Adipose tissue (tissue), 3 donors: ENCODE data around the gene DIAPH3. TPM values are rescaled to one million over a fixed set of nuclear protein-coding genes. Genes with fewer than 3 reads are reported as not detected.
"Not testable (repeated sequence)": the region's sequence is repeated elsewhere in the genome, so short reads cannot be mapped to it uniquely, and the experiment has no call there.

Experiments used
- H3K27ac ChIP-seq: one replicate; pipeline ENCODE4 v1.5.1; 2013; ENCODE audit warnings: low read depth, low read length
- WGBS, 3 donors: extraction: QIAGEN DNeasy Blood & Tissue Kit; methylation state at CpG; one replicate each; pipeline ENCODE4 v1.1.7; 2013; 5-methylcytosine and 5-hydroxymethylcytosine counted together
- polyA plus RNA-seq, 3 donors: library from polyadenylated mRNA; stranded (reverse); fragments of 200-250 nt; gene quantifications; one replicate each; pipeline ENCODE4 v1.2.3, GENCODE V29; 2013
- donor health status: healthy with polysubstance abuse.
- donor health status: Bipolar disorder and iron deficiency.
- donor health status: healthy.

DIAPH3 gene
- polyA plus RNA-seq, 3 donors: 0.06 to 0.45 (median 0.24) TPM

DNA sequence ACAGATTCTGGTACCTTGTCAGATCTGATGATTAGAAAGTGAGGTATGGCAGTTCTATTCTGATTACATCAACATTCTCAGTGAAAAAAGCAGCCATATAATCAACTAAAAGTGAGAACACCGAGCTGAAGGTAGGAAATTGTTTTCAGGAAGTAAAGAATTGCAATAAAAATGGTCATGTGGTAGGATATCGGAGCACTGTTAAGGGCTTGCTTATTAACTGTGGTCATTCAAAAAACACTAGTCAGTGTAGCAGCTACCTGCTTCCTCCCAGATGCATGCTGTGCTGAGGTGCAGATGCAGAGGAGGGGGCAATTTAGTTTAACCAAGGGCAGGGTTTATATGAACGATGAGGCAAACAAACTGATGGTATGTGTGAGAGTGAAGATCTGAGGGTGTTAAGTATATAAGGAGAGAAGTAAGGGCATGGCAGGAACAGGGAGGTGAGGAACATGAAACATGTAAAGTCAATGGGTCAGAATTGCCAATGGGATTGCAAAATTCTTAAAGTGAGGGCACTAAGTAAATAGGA, 111.9 kb downstream of the DIAPH3 start:
- WGBS, 3 donors: 52 to 74% (median 54%) methylated on average over 3 of the region's 3 CpGs
- H3K27ac ChIP-seq: no peak overlapping the region

DNA sequence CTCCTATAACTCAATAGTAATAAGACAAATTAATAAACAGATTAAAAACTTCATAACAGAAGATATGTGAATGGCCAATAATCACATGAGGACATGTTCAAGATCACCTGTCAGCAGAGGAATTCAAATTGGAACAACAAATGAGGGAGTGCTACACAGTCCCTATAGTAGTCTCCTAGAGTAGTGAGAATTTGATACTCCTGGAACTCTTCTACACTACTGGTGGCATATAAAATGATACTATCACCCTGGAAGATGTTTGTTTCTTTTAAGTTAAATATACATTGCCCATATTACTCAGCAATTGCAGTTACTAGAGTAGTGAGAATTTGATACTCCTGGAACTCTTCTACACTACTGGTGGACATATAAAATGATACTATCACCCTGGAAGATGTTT, 115.4 kb downstream of the DIAPH3 start:
- H3K27ac ChIP-seq: not testable (repeated sequence)

DNA sequence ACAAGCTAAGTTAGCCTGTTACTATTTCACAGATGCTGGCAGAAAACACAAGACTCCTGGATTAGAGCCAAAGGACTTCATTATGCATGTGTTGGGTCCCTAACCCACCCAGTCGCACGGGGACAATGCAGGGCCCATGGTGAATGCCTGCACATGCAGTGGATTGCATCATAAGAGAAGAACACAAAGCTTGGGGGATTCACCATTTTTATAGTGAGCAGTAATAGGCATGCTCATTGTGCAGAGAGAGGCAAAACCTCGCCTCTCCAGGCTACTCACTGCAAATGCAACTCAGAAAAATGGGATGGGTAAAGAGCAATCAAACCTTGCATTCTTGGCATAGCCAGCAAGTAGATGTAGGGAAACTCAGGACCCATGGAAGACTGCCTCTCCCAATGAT, 115.8 kb downstream of the DIAPH3 start:
- H3K27ac ChIP-seq: no peak overlapping the region
- 69 to 87% (median 73%) methylated on average over 3 of the region's 3 CpGs for WGBS, 3 donors

DNA sequence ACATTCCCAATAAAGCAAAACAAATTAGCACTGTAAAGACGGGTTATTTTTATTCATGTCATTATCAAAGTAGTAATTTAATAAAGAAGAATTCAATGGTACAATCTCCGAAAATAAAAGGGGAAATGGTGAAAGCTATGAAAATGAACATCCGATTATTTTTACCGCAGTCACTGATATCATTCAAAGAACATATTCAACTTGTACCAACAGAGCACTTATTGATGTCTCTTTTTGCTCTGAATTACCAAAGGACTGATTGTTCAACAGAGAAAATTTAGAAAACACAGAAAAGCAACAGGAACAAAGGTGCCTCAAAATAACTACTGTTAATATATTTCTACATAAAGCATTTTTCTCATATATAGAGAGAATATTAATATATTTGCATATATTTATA, 119.4 kb downstream of the DIAPH3 start:
- 95 to 97% (median 96%) methylated on average over 4 of the region's 4 CpGs for WGBS, 3 donors
- no peak overlapping the region for H3K27ac ChIP-seq

DNA sequence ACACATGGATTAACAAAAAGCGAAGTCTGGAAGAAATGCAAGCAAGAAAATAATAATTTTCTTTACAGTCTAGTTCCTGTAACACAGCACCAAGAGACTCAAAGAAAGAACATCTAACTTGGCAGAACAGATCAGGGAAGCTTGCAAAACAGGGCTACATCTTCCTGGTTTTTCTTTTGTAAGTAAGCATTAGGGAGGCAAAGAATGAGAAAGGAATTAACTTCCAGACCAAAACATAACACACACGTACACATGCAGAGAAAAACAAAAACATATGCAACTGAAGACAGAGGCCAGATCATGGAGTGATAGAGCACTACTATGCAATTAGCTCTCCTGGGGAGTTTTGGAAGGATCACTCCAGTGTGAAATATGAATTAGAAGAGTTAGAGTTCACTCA, 120.5 kb downstream of the DIAPH3 start:
- WGBS, 3 donors: 71 to 75% (median 74%) methylated on average over 2 of the region's 2 CpGs
- no peak overlapping the region for H3K27ac ChIP-seq

DNA sequence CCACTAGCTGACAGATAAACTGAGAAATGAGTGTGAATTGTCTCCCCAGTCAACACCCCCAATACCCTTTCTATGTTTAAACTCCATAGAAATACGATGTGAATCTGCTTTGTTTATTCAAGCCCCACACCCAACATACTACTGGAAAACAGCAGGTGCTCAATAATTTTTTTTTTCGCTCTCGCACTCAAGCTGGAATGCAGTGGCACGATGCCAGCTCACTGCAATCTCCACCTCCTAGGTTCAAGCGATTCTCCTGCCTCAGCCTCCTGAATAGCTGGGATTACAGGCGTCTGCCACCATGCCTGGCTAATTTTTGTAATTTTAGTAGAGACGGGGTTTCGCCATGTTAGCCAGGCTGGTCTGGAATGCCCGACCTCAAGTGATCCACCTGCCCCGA, 123.1 kb downstream of the DIAPH3 start:
- not testable (repeated sequence) for H3K27ac ChIP-seq
- WGBS, 3 donors: 87 to 97% (median 95%) methylated on average over 10 of the region's 10 CpGs

DNA sequence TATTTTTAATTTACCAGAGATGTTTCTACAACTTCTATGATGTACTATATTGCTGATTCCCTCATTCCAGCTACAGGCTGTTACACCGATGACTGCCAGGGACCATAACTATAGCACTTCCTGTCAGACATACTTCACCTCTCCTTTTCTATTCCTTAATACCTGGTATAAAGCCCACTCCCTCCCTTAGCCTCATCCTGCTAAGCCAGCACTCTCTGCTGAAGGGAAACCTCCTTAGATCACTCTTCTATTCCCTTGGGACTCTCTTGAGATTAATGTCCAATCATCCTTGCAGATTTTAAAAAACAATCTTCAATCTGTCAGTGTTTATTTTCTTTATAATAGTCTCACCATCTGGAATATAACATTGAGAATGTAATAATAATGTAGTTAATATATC, 127.9 kb downstream of the DIAPH3 start:
- no peak overlapping the region for H3K27ac ChIP-seq
- WGBS, 3 donors: 80 to 100% (median 90%) methylated on average over 1 of the region's 1 CpG

DNA sequence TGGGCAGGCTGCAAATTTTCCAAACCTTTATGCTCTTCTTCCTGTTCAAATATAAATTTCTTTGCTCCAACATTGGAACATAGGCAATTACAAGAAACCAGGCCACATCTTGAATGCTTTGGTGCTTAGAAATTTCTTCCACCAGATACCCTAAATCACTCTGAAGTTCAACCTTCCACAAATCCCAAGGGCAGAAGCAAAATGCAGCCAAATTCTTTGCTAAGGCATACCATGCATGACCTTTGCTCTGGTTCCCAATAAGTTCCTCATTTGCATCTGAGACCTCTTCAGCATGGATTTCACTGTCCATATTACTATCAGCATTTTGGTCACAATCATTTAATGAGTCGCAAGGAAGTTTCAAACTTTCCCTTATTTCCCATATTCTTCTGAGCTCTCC, 130.9 kb downstream of the DIAPH3 start:
- WGBS, 3 donors: 79 to 100% (median 86%) methylated on average over 1 of the region's 1 CpG
- no peak overlapping the region for H3K27ac ChIP-seq

DNA sequence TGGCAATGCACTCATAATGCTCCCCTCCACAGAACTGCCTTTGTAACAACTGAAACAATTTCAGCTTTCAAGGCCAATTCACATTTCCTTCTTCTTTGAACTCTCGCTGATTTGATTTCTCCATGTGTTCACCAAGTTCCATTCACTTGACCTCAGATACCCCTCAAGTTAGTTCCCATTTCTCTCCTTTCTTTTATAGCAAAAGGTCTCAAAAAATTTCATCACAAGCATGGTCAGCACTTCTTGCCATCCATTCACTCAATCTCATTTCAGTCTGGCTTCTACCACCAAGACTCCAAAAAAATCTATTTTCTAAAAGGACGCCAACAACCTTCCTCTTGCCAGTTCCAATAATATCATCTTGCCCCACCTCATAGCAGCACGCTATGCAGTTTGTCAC, 135.7 kb downstream of the DIAPH3 start:
- no peak overlapping the region for H3K27ac ChIP-seq
- 68 to 87% (median 77%) methylated on average over 3 of the region's 3 CpGs for WGBS, 3 donors

DNA sequence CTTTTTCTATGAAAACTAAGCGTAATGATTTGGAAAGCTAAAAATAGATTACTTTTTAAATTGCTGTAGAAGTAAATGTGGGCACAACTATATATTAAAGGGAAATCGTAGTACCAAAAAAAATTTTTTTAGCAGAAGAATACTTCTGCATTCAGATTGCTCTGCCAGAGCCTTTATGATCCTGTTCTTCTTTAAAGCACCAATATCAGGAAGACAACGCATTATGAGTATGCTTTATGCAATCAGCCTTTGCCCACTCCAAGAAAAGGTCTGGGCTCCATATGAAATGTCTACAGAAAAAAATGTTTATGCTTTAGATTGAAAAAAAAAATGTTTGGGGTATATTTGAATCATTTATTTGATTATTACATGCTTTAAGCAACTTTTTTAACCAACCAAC, 137.4 kb downstream of the DIAPH3 start:
- WGBS, 3 donors: 54 to 93% (median 76%) methylated on average over 3 of the region's 3 CpGs
- H3K27ac ChIP-seq: no peak overlapping the region

DNA sequence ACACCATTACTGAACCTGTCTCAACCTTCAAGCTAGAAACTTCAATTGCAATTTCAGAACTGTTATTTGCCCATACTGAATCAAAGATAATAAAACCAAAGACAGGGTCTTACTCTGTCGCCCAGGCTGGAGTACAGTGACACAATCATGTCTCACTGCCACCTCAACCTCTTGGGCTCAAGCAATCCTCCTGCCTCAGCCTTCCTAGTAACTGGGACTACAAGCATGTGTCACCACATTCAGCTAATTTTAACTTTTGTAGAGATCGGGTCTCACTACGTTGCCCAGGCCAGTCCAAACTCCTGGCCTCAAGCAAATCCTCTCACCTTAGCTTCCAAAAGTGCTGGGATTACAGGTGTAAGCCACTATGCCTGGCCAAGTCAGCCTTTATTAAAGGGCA, 143.4 kb downstream of the DIAPH3 start:
- 95 to 96% (median 96%) methylated on average over 3 of the region's 3 CpGs for WGBS, 3 donors
- H3K27ac ChIP-seq: no peak overlapping the region

DNA sequence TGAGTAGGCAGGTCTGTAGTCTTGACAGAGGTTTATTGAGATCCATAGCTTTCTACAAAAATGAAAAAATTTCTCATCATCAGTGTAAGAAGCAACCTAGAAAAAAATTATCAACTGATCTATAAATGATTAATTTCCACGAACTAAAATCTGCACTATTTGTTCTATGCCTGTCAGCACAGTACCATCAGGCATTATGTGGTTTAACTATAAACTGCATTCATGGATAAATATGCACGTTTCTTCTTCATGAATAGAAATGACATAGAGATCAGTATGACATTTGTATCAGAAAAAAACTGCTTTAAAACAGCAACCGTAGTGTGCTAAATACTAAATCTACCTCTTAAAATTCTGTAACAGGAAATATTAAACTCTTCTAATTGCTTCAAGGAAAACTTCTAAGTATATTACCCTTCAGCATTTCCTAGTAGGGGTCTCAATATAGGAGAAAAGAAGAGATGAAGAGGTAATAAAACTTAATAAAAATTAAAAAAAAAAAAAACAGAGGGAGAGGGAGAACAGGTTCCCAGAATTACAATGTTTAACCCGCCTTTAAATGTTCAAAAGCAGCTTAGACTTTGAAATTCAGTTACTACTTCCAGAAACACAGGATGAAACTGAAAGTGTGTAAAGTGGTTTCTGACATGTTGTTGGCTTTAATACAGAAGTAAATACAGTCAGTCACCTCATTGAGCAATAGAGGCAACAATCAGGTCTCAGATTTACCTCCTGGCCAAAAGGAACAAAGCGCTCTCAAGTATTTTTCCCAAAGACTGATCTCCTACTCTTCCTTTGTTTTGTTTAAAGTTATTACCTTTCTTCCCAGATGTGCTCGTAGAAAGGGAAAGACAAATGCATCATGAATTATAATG, 144.4 kb downstream of the DIAPH3 start:
- H3K27ac ChIP-seq: no peak overlapping the region
- WGBS, 3 donors: 30 to 65% (median 57%) methylated on average over 6 of the region's 6 CpGs

DNA sequence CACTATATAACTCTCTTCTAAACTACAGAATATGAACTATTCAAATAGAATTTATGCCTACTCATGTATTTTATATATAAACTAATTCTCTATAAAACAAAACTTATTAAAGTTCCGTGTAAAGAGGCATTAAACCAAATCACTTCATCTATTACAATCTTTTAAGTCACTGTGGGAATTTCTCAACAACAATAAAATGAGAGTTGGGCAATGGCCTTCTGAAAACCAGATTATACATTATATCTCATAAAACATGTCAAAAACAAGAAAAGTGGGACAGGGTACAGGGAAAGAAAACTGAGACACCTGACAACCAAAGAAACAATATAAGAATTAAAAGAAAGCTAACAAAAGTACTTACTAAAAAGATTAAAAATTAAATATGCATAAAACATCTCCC, 145.2 kb downstream of the DIAPH3 start:
- 68 to 90% (median 78%) methylated on average over 1 of the region's 1 CpG for WGBS, 3 donors
- H3K27ac ChIP-seq: no peak overlapping the region

DNA sequence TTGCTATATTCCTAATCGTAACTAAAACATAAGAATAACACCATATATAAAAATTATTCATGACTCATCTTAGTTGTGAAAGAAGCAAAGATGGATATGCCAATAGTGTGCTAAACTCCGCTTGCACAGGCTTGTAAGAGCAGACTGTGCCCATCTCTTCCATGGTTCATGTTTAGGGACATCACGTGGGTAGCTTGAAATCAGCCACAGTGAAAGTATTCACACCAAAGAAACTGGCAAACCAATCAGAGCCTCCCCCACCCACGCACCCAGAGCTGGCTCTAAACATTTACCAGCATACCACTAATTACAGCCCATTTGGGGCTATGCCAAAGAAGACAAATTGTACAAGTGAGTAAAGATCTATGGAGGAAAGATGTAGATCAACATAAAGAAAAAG, 147.5 kb downstream of the DIAPH3 start:
- H3K27ac ChIP-seq: no peak overlapping the region
- WGBS, 3 donors: 96 to 97% (median 96%) methylated on average over 4 of the region's 4 CpGs

DNA sequence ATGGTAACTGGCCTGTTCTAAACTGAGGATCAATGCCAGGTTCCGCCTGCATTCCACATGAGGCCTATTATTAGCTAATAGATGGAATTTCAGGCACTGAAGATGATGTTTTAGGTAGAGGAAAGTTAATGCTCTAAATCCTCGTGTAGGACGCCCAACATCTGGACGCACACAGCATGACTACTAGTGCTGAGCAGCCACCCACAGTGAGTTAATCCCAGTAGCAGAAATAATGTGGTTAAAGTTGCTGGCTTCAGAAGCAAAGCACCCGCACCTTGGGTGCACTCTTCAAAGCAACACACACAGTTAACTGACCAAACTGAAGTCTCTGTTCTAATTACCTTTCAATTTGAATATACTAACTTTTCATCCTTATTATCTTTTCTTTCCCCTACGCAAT, 150.6 kb downstream of the DIAPH3 start:
- no peak overlapping the region for H3K27ac ChIP-seq
- 89 to 96% (median 94%) methylated on average over 6 of the region's 6 CpGs for WGBS, 3 donors

DNA sequence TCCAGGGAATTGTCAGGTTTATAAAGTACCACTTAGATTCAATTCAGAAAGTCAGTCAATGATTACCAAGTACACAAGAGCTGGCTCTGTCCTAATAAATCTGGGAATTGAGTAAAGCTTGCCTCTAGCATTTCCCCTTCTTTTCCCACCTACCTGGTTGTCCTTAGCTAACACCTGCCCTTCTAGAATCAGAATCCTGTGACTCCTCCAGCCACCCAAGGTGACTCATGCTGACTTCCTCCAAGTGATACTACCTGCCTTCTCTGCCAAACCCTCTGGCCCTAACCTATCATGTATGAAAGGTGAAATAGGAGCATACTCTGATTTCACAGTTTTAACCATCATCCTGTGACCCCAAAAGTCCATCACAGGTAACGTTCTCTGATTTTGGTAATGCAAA, 151.2 kb downstream of the DIAPH3 start:
- no peak overlapping the region for H3K27ac ChIP-seq
- WGBS, 3 donors: 40 to 96% (median 95%) methylated on average over 1 of the region's 1 CpG

DNA sequence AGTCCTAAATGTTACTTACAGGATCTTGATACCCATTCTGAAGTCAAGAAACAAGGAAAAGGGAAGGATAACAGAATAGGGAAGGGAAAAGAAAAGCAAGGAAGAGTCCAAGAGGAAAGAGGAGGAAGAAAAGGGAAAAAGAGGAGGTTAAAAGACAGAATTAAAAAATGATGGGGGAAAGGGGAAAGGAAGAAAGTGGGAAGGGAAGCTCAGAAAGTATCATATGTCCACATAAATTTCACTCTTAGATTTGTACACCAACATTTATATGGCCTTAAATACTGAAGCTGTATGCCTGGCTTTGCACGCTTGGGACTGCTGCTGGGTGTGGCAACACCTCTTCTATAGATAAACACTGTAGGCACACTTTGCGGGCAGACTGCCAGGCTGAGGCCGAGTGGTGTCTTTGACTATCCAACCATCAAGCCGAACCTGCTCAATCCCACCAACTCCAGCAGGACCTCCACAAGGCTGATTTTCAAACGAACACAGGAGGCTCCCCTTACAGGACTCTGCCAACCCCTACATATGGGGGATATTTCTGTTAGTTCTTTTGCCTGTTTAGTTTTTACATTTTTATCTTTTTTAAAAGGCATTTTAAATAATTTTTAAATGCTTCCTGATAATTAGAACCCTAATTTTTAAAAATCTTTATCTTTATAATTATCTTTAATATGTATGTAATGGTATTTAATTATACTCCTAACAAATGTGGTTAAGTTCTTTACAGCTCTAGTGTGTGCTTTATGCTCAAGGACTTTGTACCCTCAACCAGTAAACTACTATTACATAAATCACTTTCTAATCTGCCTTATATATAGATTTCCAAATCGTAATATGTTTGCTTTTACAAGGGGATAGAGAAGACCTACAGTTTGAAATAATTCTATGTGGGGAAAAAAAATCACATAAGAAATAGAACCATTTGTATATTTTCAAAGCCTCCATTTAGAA, 154.2 kb downstream of the DIAPH3 start:
- 56 to 80% (median 71%) methylated on average over 6 of the region's 6 CpGs for WGBS, 3 donors
- no peak overlapping the region for H3K27ac ChIP-seq

DNA sequence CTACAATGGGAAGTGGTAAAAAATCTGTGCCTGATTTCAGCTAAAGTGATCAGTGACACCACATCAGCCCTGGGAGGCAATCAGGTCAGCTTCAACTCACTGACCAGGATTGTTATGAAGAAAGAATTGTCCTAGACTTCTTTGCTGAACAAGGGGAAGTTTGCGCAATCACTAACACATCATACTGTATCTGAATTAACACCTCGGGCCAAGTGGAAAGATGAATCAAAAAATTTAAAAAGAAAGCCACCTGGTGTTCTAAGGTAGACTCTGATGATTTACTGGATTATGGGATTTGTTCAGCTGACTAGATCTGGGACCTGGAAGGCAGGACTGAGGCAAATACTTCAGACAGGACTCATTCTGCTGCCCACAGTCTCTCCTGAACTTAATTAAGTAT, 161.8 kb downstream of the DIAPH3 start:
- 35 to 86% (median 76%) methylated on average over 2 of the region's 2 CpGs for WGBS, 3 donors

DNA sequence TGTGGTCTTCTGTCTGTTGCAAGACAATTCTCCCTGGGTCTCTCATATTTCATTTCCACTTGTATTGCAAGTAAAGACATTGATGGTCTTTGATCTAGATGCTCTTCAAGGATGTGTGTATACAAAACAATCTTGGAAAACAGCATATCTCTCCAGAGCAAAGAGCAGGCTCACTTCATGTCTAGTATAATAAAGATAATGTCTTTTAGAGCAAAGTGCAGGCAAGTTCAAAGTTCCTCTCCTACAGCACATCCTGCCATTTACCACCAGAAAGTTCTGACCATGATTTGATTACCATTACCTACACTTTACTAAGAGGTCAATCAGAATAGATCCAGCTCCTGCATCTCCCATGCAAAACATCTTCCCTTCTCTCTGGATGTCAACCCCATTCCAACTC, 162.8 kb downstream of the DIAPH3 start:
- no peak overlapping the region for H3K27ac ChIP-seq

More for the DNA sequence above, 161.8 kb downstream of the DIAPH3 start:
- no peak overlapping the region for H3K27ac ChIP-seq
